HCT116 (cell line): Measurements from ENCODE around the gene ACKR1. TPM values are rescaled to one million over a fixed set of nuclear protein-coding genes. Genes with fewer than 3 reads are reported as not detected.

Experiments used
- ATAC-seq: fragments of 200-7000 bp; cut with Tn5 transposase; 2 replicates; pipeline ENCODE4 v1.9.1; 2020; ENCODE audit warnings: mild to moderate bottlenecking, moderate library complexity
- BruUV-seq: library from RNA; stranded (reverse); fragments of 400-500 nt; replicated peaks from 2 replicates; lab custom pipeline; 2021; lab: Mats Ljungman, UMichigan
- CTCF ChIA-PET: fragments of 300-600 bp; sonication (Branson Sonifier 250); formaldehyde crosslinking; loops from one replicate; lab custom pipeline; 2021; ENCODE audit warnings: antibody characterized with exemption; lab: Charles Lee
- POLR2A ChIA-PET: fragments of 300-600, 350-600 bp; sonication (Branson Sonifier 250); formaldehyde crosslinking; loops from one replicate; lab custom pipeline; 2021; ENCODE audit warnings: antibody characterized with exemption; lab: Charles Lee
- RAD21 ChIA-PET, 2 experiments: fragments of 300-600 bp; sonication (Branson Sonifier 250); formaldehyde crosslinking; loops; one replicate each; lab custom pipeline; 2023; ENCODE audit warnings: low total read pairs in 2 of 2; ENCODE audit not compliant: uncharacterized antibody in 2 of 2, unreplicated experiment in 2 of 2, low non-redundant PET in 1 of 2; lab: Charles Lee
- DNase-seq: peaks from one replicate; pipeline ENCODE4 v3.0.0-alpha.2; 2010; ENCODE audit warnings: low read depth, low spot score
- H2AFZ ChIP-seq: fragments of 200-600 bp; shearing (Covaris generic), sonication (generic); 2 replicates; pipeline ENCODE4 v1.6.1; 2017; ENCODE audit warnings: low read depth, mixed run types, mixed read lengths, antibody characterized with exemption, low read length; ENCODE audit not compliant: poor library complexity, severe bottlenecking
- H3K27ac ChIP-seq: 2 replicates; pipeline ENCODE4 v1.5.1; 2012; ENCODE audit warnings: low read depth, low read length
- H3K27me3 ChIP-seq: fragments of 200-600 bp; sonication (generic); 2 replicates; pipeline ENCODE4 v1.6.1; 2016; ENCODE audit warnings: mixed run types, low read length, mixed read lengths; ENCODE audit not compliant: insufficient read depth
- H3K36me3 ChIP-seq, 2 experiments: fragments of 200-500 bp in 1 of 2; fragments of 200-600 bp in 1 of 2; sonication (Bioruptor generic) in 1 of 2; sonication (generic) in 1 of 2; 2 replicates each; pipeline versions ENCODE4 v1.5.1 to v1.6.1; 2014 to 2016; ENCODE audit warnings: low read length in 2 of 2, inconsistent platforms in 1 of 2, mixed read lengths in 1 of 2, mixed run types in 1 of 2; ENCODE audit not compliant: insufficient read depth in 2 of 2, control insufficient read depth in 1 of 2
- H3K4me1 ChIP-seq, 2 experiments: fragments of 200-600 bp in 1 of 2; sonication (generic) in 1 of 2; 2 replicates each; pipeline versions ENCODE4 v1.5.1 to v1.6.1; 2012 to 2017; ENCODE audit warnings: low read length in 2 of 2, inconsistent platforms in 1 of 2, mild to moderate bottlenecking in 1 of 2, mixed read lengths in 1 of 2, mixed run types in 1 of 2, moderate library complexity in 1 of 2; ENCODE audit not compliant: insufficient read depth in 2 of 2, control insufficient read depth in 1 of 2
- H3K4me2 ChIP-seq: fragments of 200-600 bp; sonication (generic); 2 replicates; pipeline ENCODE4 v1.6.1; 2017; ENCODE audit warnings: mixed run types, low read length, mixed read lengths
- H3K4me3 ChIP-seq, 2 experiments: fragments of 200-600 bp in 1 of 2; sonication (generic) in 1 of 2; replicated peaks in 1 of 2; 2 replicates each; pipeline ENCODE4 v1.5.1; 2011 to 2016; ENCODE audit warnings: low read length in 2 of 2, control low read depth in 1 of 2, low read depth in 1 of 2, mild to moderate bottlenecking in 1 of 2, mixed read lengths in 1 of 2, mixed run types in 1 of 2
- H3K79me2 ChIP-seq: fragments of 200-600 bp; sonication (generic); 2 replicates; pipeline ENCODE4 v1.6.1; 2017; ENCODE audit warnings: mild to moderate bottlenecking, mixed run types, low read length, moderate library complexity, mixed read lengths; ENCODE audit not compliant: insufficient read depth
- H3K9ac ChIP-seq: fragments of 200-600 bp; sonication (generic); 2 replicates; pipeline ENCODE4 v1.6.1; 2016; ENCODE audit warnings: low read length, mixed read lengths
- H3K9me2 ChIP-seq: fragments of 200-600 bp; sonication (generic), shearing (Covaris generic); 2 replicates; pipeline ENCODE4 v1.6.1; 2017; ENCODE audit warnings: mixed run types, mild to moderate bottlenecking, moderate library complexity; ENCODE audit not compliant: insufficient read depth
- H3K9me3 ChIP-seq, 2 experiments: fragments of 200-500 bp in 1 of 2; fragments of 200-600 bp in 1 of 2; sonication (Bioruptor generic) in 1 of 2; sonication (generic) in 1 of 2; 2 replicates each; pipeline ENCODE4 v1.6.1; 2014 to 2017; ENCODE audit warnings: low read length in 2 of 2, mixed read lengths in 2 of 2, inconsistent platforms in 1 of 2, low read depth in 1 of 2, mild to moderate bottlenecking in 1 of 2, mixed run types in 1 of 2, moderate library complexity in 1 of 2; ENCODE audit not compliant: control insufficient read depth in 1 of 2, insufficient read depth in 1 of 2
- H4K20me1 ChIP-seq: fragments of 200-600 bp; sonication (generic), shearing (Covaris generic); 2 replicates; pipeline ENCODE4 v1.6.1; 2017; ENCODE audit warnings: mixed run types, mild to moderate bottlenecking, moderate library complexity; ENCODE audit not compliant: insufficient read depth
- ATF3 ChIP-seq: IDR thresholded peaks from 2 replicates; pipeline ENCODE4 v1.6.1; 2012
- CBX3 ChIP-seq: IDR thresholded peaks from 2 replicates; pipeline ENCODE4 v1.6.1; 2012; ENCODE audit warnings: low read depth
- CEBPB ChIP-seq: IDR thresholded peaks from 2 replicates; pipeline ENCODE4 v1.6.1; 2012; ENCODE audit warnings: low read depth
- CTCF ChIP-seq, 3 experiments: fragments of 200-600 bp in 1 of 3; sonication (generic) in 1 of 3; IDR thresholded peaks in 2 of 3; conservative IDR thresholded peaks in 1 of 3; 2 replicates each; pipeline ENCODE4 v1.5.1; 2012 to 2017; ENCODE audit warnings: low read depth in 2 of 3, low read length in 2 of 3, antibody characterized with exemption in 1 of 3, borderline replicate concordance in 1 of 3, control low read depth in 1 of 3, mild to moderate bottlenecking in 1 of 3, mixed read lengths in 1 of 3, mixed run types in 1 of 3, moderate library complexity in 1 of 3; ENCODE audit not compliant: insufficient read depth in 1 of 3
- ELF1 ChIP-seq: IDR thresholded peaks from 2 replicates; pipeline ENCODE4 v1.6.1; 2012; ENCODE audit warnings: low read depth, borderline replicate concordance
- EZH2phosphoT487 ChIP-seq: fragments of 200-600 bp; IDR thresholded peaks from 2 replicates; pipeline ENCODE4 v1.6.1; 2018; ENCODE audit warnings: antibody characterized with exemption, borderline replicate concordance
- FOSL1 ChIP-seq: IDR thresholded peaks from 2 replicates; pipeline ENCODE4 v1.6.1; 2012; ENCODE audit warnings: low read depth
- JUND ChIP-seq: IDR thresholded peaks from 2 replicates; pipeline ENCODE4 v1.6.1; 2012
- MAX ChIP-seq: IDR thresholded peaks from 2 replicates; pipeline ENCODE4 v1.6.1; 2012
- POLR2A ChIP-seq: IDR thresholded peaks from 2 replicates; pipeline ENCODE4 v1.7.0; 2011; ENCODE audit warnings: borderline replicate concordance; ENCODE audit not compliant: insufficient read depth, insufficient read length; ENCODE audit errors: extremely low read depth
- RAD21 ChIP-seq: IDR thresholded peaks from 2 replicates; pipeline ENCODE4 v1.6.1; 2012; ENCODE audit warnings: low read depth, mild to moderate bottlenecking
- REST ChIP-seq: IDR thresholded peaks from 2 replicates; pipeline ENCODE4 v1.6.1; 2012; ENCODE audit warnings: low read depth
- SIN3A ChIP-seq: IDR thresholded peaks from 2 replicates; pipeline ENCODE4 v1.6.1; 2012; ENCODE audit warnings: low read depth
- SP1 ChIP-seq: IDR thresholded peaks from 2 replicates; pipeline ENCODE4 v1.6.1; 2012; ENCODE audit warnings: low read depth
- SRF ChIP-seq: IDR thresholded peaks from 2 replicates; pipeline ENCODE4 v1.6.1; 2012; ENCODE audit warnings: low read depth
- TCF7L2 ChIP-seq: IDR thresholded peaks from 2 replicates; pipeline ENCODE4 v1.7.0; 2011; ENCODE audit warnings: borderline replicate concordance, inconsistent platforms; ENCODE audit not compliant: insufficient read depth, insufficient read length; ENCODE audit errors: extremely low read depth
- ZFX ChIP-seq: fragments of 450-650 bp; IDR thresholded peaks from 2 replicates; pipeline ENCODE4 v1.6.1; 2017
- ZNF274 ChIP-seq: fragments of 200-500 bp; sonication (Bioruptor generic); IDR thresholded peaks from 2 replicates; pipeline ENCODE4 v1.6.1; 2014; ENCODE audit warnings: mild to moderate bottlenecking, low read depth, low read length, inconsistent platforms
- intact Hi-C: fragments of 100-400 bp; cut with micrococcal nuclease; formaldehyde crosslinking; loops from 2 replicates; pipeline ENCODE4 v1.10.0; 2022
- total RNA-seq: library from RNA; stranded (reverse); gene quantifications from one replicate; pipeline ENCODE4 v1.2.1, GENCODE V29; 2021; ENCODE audit not compliant: unreplicated experiment

The ACKR1 gene
- total RNA-seq, 1 experiment from 2014 or later, result not detected

- H3K36me3 ChIP-seq, result no peaks in the 10 kb centered on the region
- ChIA-PET RAD21 (no interaction called here), POLR2A (no interaction called here), CTCF (interaction anchor here (0.9 to 1.6 kb wide), 2 partner anchors 9 to 46 kb away, joined by 3 read pairs; no protein-coding TSS in a partner anchor)
- H3K4me1 ChIP-seq, result no peaks in the 10 kb centered on the region
- no peaks in the 10 kb centered on the region for H3K9me2 ChIP-seq
- no peak for TF ChIP-seq CEBPB
- TF ChIP-seq FOSL1, result no peak
- TF ChIP-seq TCF7L2, result no peak
- no peak for TF ChIP-seq SIN3A
- TF ChIP-seq MAX, result no peak
- TF ChIP-seq ELF1, result no peak
- no peak for TF ChIP-seq SRF
- TF ChIP-seq POLR2A, result no peak
- no peak for TF ChIP-seq ZFX
- TF ChIP-seq RAD21, result no peak
- H3K27ac ChIP-seq, result no peak overlapping the region
- no peaks in the 10 kb centered on the region for H4K20me1 ChIP-seq
- ATAC-seq (no peak), DNase-seq (no peak)
- H3K9ac ChIP-seq, result no peak overlapping the region
- H3K27me3 ChIP-seq, result peaks cover 35% of the 10 kb centered on the region
- no peak overlapping the region for H3K4me2 ChIP-seq
- intact Hi-C loops, result no loop called here
- no peak overlapping the region for H2AFZ ChIP-seq
- H3K4me3 ChIP-seq, result no peak overlapping the region
- no TSS peak for BruUV-seq
- H3K79me2 ChIP-seq, result no peaks in the 10 kb centered on the region
- no peaks in the 10 kb centered on the region for H3K9me3 ChIP-seq
Observed at GRCh38 chr1:159207080-159207479, 2.4 kb downstream of the ACKR1 start.

GRCh38 chr1:159207774-159208173 lies 3.1 kb downstream of the ACKR1 start:
- Histone ChIP-seq H4K20me1 (no peaks in the 10 kb centered on the region), H3K27ac (no peak overlapping the region), H3K4me1 (no peaks in the 10 kb centered on the region), H3K4me2 (no peak overlapping the region), H3K36me3 (no peaks in the 10 kb centered on the region), H3K79me2 (no peaks in the 10 kb centered on the region), H3K9me2 (no peaks in the 10 kb centered on the region), H2AFZ (no peak overlapping the region), H3K27me3 (peaks cover 35% of the 10 kb centered on the region), H3K9ac (no peak overlapping the region), H3K4me3 (no peak overlapping the region), H3K9me3 (no peaks in the 10 kb centered on the region)
- RAD21 ChIA-PET, result no interaction called here
- ATAC-seq (no peak), DNase-seq (no peak)
- CTCF ChIA-PET, result interaction anchor here (1.6 kb wide), 1 partner anchor 46 kb away, joined by 3 read pairs; no protein-coding TSS in a partner anchor
- POLR2A ChIA-PET, result no interaction called here
- intact Hi-C loops, result no loop called here
- no TSS peak for BruUV-seq
- TF ChIP-seq ELF1 (no peak), REST (no peak), CBX3 (no peak), SP1 (no peak), ATF3 (no peak), ZNF274 (no peak), EZH2phosphoT487 (no peak), SRF (no peak), SIN3A (no peak), FOSL1 (no peak), CTCF (IDR thresholded peaks at IDR 0.05 in 2 of 3, conservative IDR thresholded peaks at IDR 0.05 in 1 of 3; ENCODE audit: borderline replicate concordance in 1 of 3, insufficient read depth in 1 of 3, low read depth in 2 of 3, low read length in 2 of 3) (no peak), JUND (no peak), RAD21 (no peak)
